H9 (cell line): Measurements from ENCODE around the gene ALCAM. TPM values are rescaled to one million over a fixed set of nuclear protein-coding genes. Genes with fewer than 3 reads are reported as not detected.

Experiments used
- DNase-seq: peaks from one replicate; pipeline ENCODE4 v3.0.0-alpha.2; 2017
- H2AFZ ChIP-seq: one replicate; pipeline ENCODE4 v1.6.1; 2013; ENCODE audit warnings: mild to moderate bottlenecking, low read length, control low read depth, moderate library complexity
- H2AK5ac ChIP-seq: 2 replicates; pipeline ENCODE4 v1.6.1; 2013; ENCODE audit warnings: low read length, control low read depth, mixed read lengths; ENCODE audit not compliant: insufficient read length
- H2BK120ac ChIP-seq: one replicate; pipeline ENCODE4 v1.6.1; 2013; ENCODE audit warnings: low read depth, mild to moderate bottlenecking, low read length, control low read depth, inconsistent platforms; ENCODE audit not compliant: poor library complexity, severe bottlenecking
- H2BK12ac ChIP-seq: 2 replicates; pipeline ENCODE4 v1.6.1; 2013; ENCODE audit warnings: low read length, control low read depth, mixed read lengths, low read depth; ENCODE audit not compliant: insufficient read length
- H2BK15ac ChIP-seq: 2 replicates; pipeline ENCODE4 v1.6.1; 2013; ENCODE audit warnings: low read depth, low read length, control low read depth
- H2BK20ac ChIP-seq: one replicate; pipeline ENCODE4 v1.6.1; 2013; ENCODE audit warnings: low read depth, mild to moderate bottlenecking, low read length, control low read depth, inconsistent platforms; ENCODE audit not compliant: poor library complexity, severe bottlenecking
- H2BK5ac ChIP-seq: 2 replicates; pipeline ENCODE4 v1.6.1; 2013; ENCODE audit warnings: low read length, control low read depth, mixed read lengths; ENCODE audit not compliant: insufficient read length
- H3K14ac ChIP-seq: 2 replicates; pipeline ENCODE4 v1.6.1; 2013; ENCODE audit warnings: low read length, control low read depth; ENCODE audit not compliant: insufficient read depth
- H3K18ac ChIP-seq: 2 replicates; pipeline ENCODE4 v1.6.1; 2013; ENCODE audit warnings: low read depth, mild to moderate bottlenecking, mixed read lengths, low read length, control low read depth; ENCODE audit not compliant: insufficient read length
- H3K23ac ChIP-seq: 2 replicates; pipeline ENCODE4 v1.6.1; 2013; ENCODE audit warnings: low read length, control low read depth, mixed read lengths, low read depth; ENCODE audit not compliant: insufficient read length
- H3K23me2 ChIP-seq: 2 replicates; pipeline ENCODE4 v1.6.1; 2013; ENCODE audit warnings: low read depth, mild to moderate bottlenecking, mixed read lengths, low read length, control low read depth; ENCODE audit not compliant: insufficient read length, poor library complexity, severe bottlenecking
- H3K27ac ChIP-seq: 2 replicates; pipeline ENCODE4 v1.5.1; 2013; ENCODE audit warnings: low read length, control low read depth, mixed read lengths, low read depth; ENCODE audit not compliant: insufficient read length
- H3K27me3 ChIP-seq: 2 replicates; pipeline ENCODE4 v1.6.1; 2013; ENCODE audit warnings: low read length, control low read depth, inconsistent platforms; ENCODE audit not compliant: insufficient read depth
- H3K4ac ChIP-seq: 2 replicates; pipeline ENCODE4 v1.6.1; 2013; ENCODE audit warnings: low read depth, mild to moderate bottlenecking, control low read depth, inconsistent platforms, low read length, moderate library complexity
- H3K4me1 ChIP-seq: 2 replicates; pipeline ENCODE4 v1.6.1; 2013; ENCODE audit warnings: low read length, control low read depth, inconsistent platforms; ENCODE audit not compliant: insufficient read depth
- H3K4me2 ChIP-seq: 2 replicates; pipeline ENCODE4 v1.6.1; 2013; ENCODE audit warnings: low read length, control low read depth, mixed read lengths; ENCODE audit not compliant: insufficient read length, insufficient read depth
- H3K56ac ChIP-seq: 2 replicates; pipeline ENCODE4 v1.6.1; 2013; ENCODE audit warnings: low read depth, mild to moderate bottlenecking, mixed read lengths, low read length, control low read depth; ENCODE audit not compliant: insufficient read length
- H3K79me1 ChIP-seq: 2 replicates; pipeline ENCODE4 v1.6.1; 2013; ENCODE audit warnings: low read depth, mild to moderate bottlenecking, moderate library complexity, low read length, control low read depth, inconsistent platforms; ENCODE audit not compliant: insufficient read depth, poor library complexity, severe bottlenecking
- H3K79me2 ChIP-seq: 2 replicates; pipeline ENCODE4 v1.6.1; 2013; ENCODE audit warnings: low read length, control low read depth, inconsistent platforms; ENCODE audit not compliant: insufficient read depth
- H3K9ac ChIP-seq: 2 replicates; pipeline ENCODE4 v1.6.1; 2013; ENCODE audit warnings: low read length, control low read depth, mixed read lengths; ENCODE audit not compliant: insufficient read length; ENCODE audit errors: extremely low read depth
- H3K9me3 ChIP-seq: one replicate; pipeline ENCODE4 v1.6.1; 2013; ENCODE audit warnings: low read depth, low read length, inconsistent platforms; ENCODE audit not compliant: control insufficient read depth
- H3T11ph ChIP-seq: one replicate; pipeline ENCODE4 v1.6.1; 2013; ENCODE audit warnings: mild to moderate bottlenecking, low read length, control low read depth, inconsistent platforms
- H4K20me1 ChIP-seq: one replicate; pipeline ENCODE4 v1.6.1; 2013; ENCODE audit not compliant: control insufficient read depth, insufficient read length, insufficient read depth
- H4K5ac ChIP-seq: 2 replicates; pipeline ENCODE4 v1.6.1; 2013; ENCODE audit warnings: low read depth, mild to moderate bottlenecking, mixed read lengths, low read length, control low read depth; ENCODE audit not compliant: insufficient read length
- H4K8ac ChIP-seq: replicated peaks from 2 replicates; pipeline ENCODE4 v1.6.1; 2013; ENCODE audit warnings: low read length, control low read depth, mixed read lengths, low read depth; ENCODE audit not compliant: insufficient read length
- H4K91ac ChIP-seq: 2 replicates; pipeline ENCODE4 v1.6.1; 2013; ENCODE audit warnings: low read depth, mild to moderate bottlenecking, moderate library complexity, mixed read lengths, low read length, control low read depth; ENCODE audit not compliant: insufficient read length
- H3K27ac Mint-ChIP-seq, 3 experiments: 2 replicates in 2 of 3; 3 replicates in 1 of 3; pipeline ENCODE4 v1.8.0; 2020 to 2021; ENCODE audit warnings: mixed read lengths in 3 of 3, mild to moderate bottlenecking in 1 of 3, moderate library complexity in 1 of 3
- H3K27me3 Mint-ChIP-seq: 2 replicates; pipeline ENCODE4 v1.8.0; 2021; ENCODE audit warnings: low read depth, mild to moderate bottlenecking, moderate library complexity, mixed read lengths
- H3K36me3 Mint-ChIP-seq, 3 experiments: 2 replicates in 2 of 3; 3 replicates in 1 of 3; pipeline ENCODE4 v1.8.0; 2020 to 2021; ENCODE audit warnings: low read depth in 3 of 3, mixed read lengths in 3 of 3; ENCODE audit not compliant: insufficient read depth in 1 of 3
- H3K4me1 Mint-ChIP-seq, 2 experiments: 2 replicates each; pipeline ENCODE4 v1.8.0; 2020; ENCODE audit warnings: mixed read lengths in 2 of 2
- H3K4me3 Mint-ChIP-seq, 2 experiments: 2 replicates in 1 of 2; 3 replicates in 1 of 2; pipeline ENCODE4 v1.8.0; 2020 to 2021; ENCODE audit warnings: mild to moderate bottlenecking in 2 of 2, mixed read lengths in 2 of 2, moderate library complexity in 1 of 2
- H3K9me3 Mint-ChIP-seq, 2 experiments: 2 replicates in 1 of 2; 3 replicates in 1 of 2; pipeline ENCODE4 v1.8.0; 2020; ENCODE audit warnings: mild to moderate bottlenecking in 2 of 2, mixed read lengths in 2 of 2, moderate library complexity in 1 of 2
- CTCF ChIP-seq: fragments of 200-600 bp; sonication (generic); conservative IDR thresholded peaks from 3 replicates; pipeline ENCODE4 v1.8.0; 2021; ENCODE audit warnings: antibody characterized with exemption, mild to moderate bottlenecking
- WGBS: extraction: QIAGEN DNeasy Blood & Tissue Kit; methylation state at CpG from one replicate; pipeline ENCODE4 v1.1.7; 2013; ENCODE audit warnings: missing lambda C conversion rate, low lambda C conversion rate, mixed read lengths; ENCODE audit not compliant: insufficient read length; ENCODE audit errors: extremely low coverage; 5-methylcytosine and 5-hydroxymethylcytosine counted together
- total RNA-seq: library from RNA; stranded (reverse); gene quantifications from 2 replicates; pipeline ENCODE4 v1.2.1, GENCODE V29; 2021

ALCAM gene
- total RNA-seq, 1 experiment from 2014 or later, result 43.7 TPM

GRCh38 chr3:105351821-105352220 is 14.9 kb upstream of the ALCAM start:
- Mint-ChIP-seq H3K36me3 (no peaks in the 10 kb centered on the region), H3K9me3 (no peaks in the 10 kb centered on the region; a peak in 1 of 5 replicates), H3K27ac (no peak overlapping the region)

More at GRCh38 chr3:105351821-105352220, 14.9 kb upstream of the ALCAM start:
- Histone ChIP-seq H3K4me2 (no peak overlapping the region), H4K20me1 (no peaks in the 10 kb centered on the region), H3K18ac (no peak overlapping the region), H3K27ac (no peak overlapping the region), H4K91ac (no peak overlapping the region), H3K4me1 (peaks cover 2% of the 10 kb centered on the region; the same call in 1 of the 2 replicates), H4K8ac (no peak overlapping the region), H3K9ac (no peak overlapping the region), H2BK120ac (no peak overlapping the region), H2AFZ (no peak overlapping the region), H2BK5ac (no peak overlapping the region), H3K4ac (no peak overlapping the region), H3K79me2 (no peaks in the 10 kb centered on the region), H3K14ac (no peak overlapping the region), H2AK5ac (no peak overlapping the region), H3K9me3 (no peaks in the 10 kb centered on the region), H3K79me1 (no peaks in the 10 kb centered on the region), H3K23ac (no peak overlapping the region), H2BK20ac (no peak overlapping the region), H2BK15ac (no peak overlapping the region), H4K5ac (no peak overlapping the region), H3K23me2 (peaks cover 11% of the 10 kb centered on the region), H3T11ph (no peak overlapping the region), H3K56ac (no peak overlapping the region), H2BK12ac (no peak overlapping the region), H3K27me3 (no peaks in the 10 kb centered on the region)
- Mint-ChIP-seq H3K4me1 (peaks cover 14 to 19% of the 10 kb centered on the region in 2 experiments), H3K27me3 (peaks cover 37% of the 10 kb centered on the region), H3K4me3 (no peak overlapping the region)
- WGBS, result 100% methylated on average over 1 of the region's 2 CpGs
- no peak for TF ChIP-seq CTCF
- no peak for DNase-seq
